Astrocyte (in vitro differentiated cells and primary cell): Measurements from ENCODE around the gene CDH13.

Source experiments
- EZH2 ChIP-seq: IDR thresholded peaks from 2 replicates; pipeline ENCODE4 v1.6.1; 2012; ENCODE audit warnings: mild to moderate bottlenecking, low read length, inconsistent platforms; ENCODE audit not compliant: insufficient read depth
- TF ChIP-seq, protein P1 (sequence below): IDR thresholded peaks from 2 replicates; pipeline ENCODE4 v1.5.1; 2011; ENCODE audit warnings: low read depth, mild to moderate bottlenecking, inconsistent platforms, low read length, moderate library complexity; ENCODE audit not compliant: insufficient read depth

DNA sequence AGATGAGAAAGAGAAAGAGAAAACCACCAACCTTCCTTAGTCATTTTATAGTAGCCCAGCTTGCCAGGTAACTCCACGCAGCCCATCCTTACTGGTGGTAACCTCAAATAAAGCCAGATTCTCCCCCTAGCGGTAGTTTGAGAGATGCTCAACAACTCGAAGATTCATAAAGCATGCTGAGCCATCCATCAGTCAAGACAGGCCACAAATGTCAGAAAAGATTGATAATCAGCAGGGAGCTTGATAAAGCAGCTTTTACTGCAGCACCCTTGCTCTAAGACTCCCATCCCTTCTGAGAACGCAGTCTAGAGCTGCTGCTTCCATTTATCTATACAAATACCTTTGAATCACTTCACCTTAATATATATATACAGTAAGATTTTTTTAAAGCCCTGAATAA is 729.5 kb downstream of the CDH13 start:
- TF ChIP-seq, protein P1, sequence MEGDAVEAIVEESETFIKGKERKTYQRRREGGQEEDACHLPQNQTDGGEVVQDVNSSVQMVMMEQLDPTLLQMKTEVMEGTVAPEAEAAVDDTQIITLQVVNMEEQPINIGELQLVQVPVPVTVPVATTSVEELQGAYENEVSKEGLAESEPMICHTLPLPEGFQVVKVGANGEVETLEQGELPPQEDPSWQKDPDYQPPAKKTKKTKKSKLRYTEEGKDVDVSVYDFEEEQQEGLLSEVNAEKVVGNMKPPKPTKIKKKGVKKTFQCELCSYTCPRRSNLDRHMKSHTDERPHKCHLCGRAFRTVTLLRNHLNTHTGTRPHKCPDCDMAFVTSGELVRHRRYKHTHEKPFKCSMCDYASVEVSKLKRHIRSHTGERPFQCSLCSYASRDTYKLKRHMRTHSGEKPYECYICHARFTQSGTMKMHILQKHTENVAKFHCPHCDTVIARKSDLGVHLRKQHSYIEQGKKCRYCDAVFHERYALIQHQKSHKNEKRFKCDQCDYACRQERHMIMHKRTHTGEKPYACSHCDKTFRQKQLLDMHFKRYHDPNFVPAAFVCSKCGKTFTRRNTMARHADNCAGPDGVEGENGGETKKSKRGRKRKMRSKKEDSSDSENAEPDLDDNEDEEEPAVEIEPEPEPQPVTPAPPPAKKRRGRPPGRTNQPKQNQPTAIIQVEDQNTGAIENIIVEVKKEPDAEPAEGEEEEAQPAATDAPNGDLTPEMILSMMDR, result peak; percentile 75
- TF ChIP-seq EZH2, result no peak
